HCT116 (cell line): ENCODE measurements around the gene SMCO1. TPM values are rescaled to one million over a fixed set of nuclear protein-coding genes. Genes with fewer than 3 reads are reported as not detected.

Experiments
- ATAC-seq: fragments of 200-7000 bp; cut with Tn5 transposase; 2 replicates; pipeline ENCODE4 v1.9.1; 2020; ENCODE audit warnings: mild to moderate bottlenecking, moderate library complexity
- BruUV-seq: library from RNA; stranded (reverse); fragments of 400-500 nt; replicated peaks from 2 replicates; lab custom pipeline; 2021; lab: Mats Ljungman, UMichigan
- CTCF ChIA-PET: fragments of 300-600 bp; sonication (Branson Sonifier 250); formaldehyde crosslinking; loops from one replicate; lab custom pipeline; 2021; ENCODE audit warnings: antibody characterized with exemption; lab: Charles Lee
- POLR2A ChIA-PET: fragments of 300-600, 350-600 bp; sonication (Branson Sonifier 250); formaldehyde crosslinking; loops from one replicate; lab custom pipeline; 2021; ENCODE audit warnings: antibody characterized with exemption; lab: Charles Lee
- RAD21 ChIA-PET, 2 experiments: fragments of 300-600 bp; sonication (Branson Sonifier 250); formaldehyde crosslinking; loops; one replicate each; lab custom pipeline; 2023; ENCODE audit warnings: low total read pairs in 2 of 2; ENCODE audit not compliant: uncharacterized antibody in 2 of 2, unreplicated experiment in 2 of 2, low non-redundant PET in 1 of 2; lab: Charles Lee
- DNase-seq: peaks from one replicate; pipeline ENCODE4 v3.0.0-alpha.2; 2010; ENCODE audit warnings: low read depth, low spot score
- H2AFZ ChIP-seq: fragments of 200-600 bp; shearing (Covaris generic), sonication (generic); 2 replicates; pipeline ENCODE4 v1.6.1; 2017; ENCODE audit warnings: low read depth, mixed run types, mixed read lengths, antibody characterized with exemption, low read length; ENCODE audit not compliant: poor library complexity, severe bottlenecking
- H3K27ac ChIP-seq: 2 replicates; pipeline ENCODE4 v1.5.1; 2012; ENCODE audit warnings: low read depth, low read length
- H3K27me3 ChIP-seq: fragments of 200-600 bp; sonication (generic); 2 replicates; pipeline ENCODE4 v1.6.1; 2016; ENCODE audit warnings: mixed run types, low read length, mixed read lengths; ENCODE audit not compliant: insufficient read depth
- H3K36me3 ChIP-seq, 2 experiments: fragments of 200-500 bp in 1 of 2; fragments of 200-600 bp in 1 of 2; sonication (Bioruptor generic) in 1 of 2; sonication (generic) in 1 of 2; 2 replicates each; pipeline versions ENCODE4 v1.5.1 to v1.6.1; 2014 to 2016; ENCODE audit warnings: low read length in 2 of 2, inconsistent platforms in 1 of 2, mixed read lengths in 1 of 2, mixed run types in 1 of 2; ENCODE audit not compliant: insufficient read depth in 2 of 2, control insufficient read depth in 1 of 2
- H3K4me1 ChIP-seq, 2 experiments: fragments of 200-600 bp in 1 of 2; sonication (generic) in 1 of 2; 2 replicates each; pipeline versions ENCODE4 v1.5.1 to v1.6.1; 2012 to 2017; ENCODE audit warnings: low read length in 2 of 2, inconsistent platforms in 1 of 2, mild to moderate bottlenecking in 1 of 2, mixed read lengths in 1 of 2, mixed run types in 1 of 2, moderate library complexity in 1 of 2; ENCODE audit not compliant: insufficient read depth in 2 of 2, control insufficient read depth in 1 of 2
- H3K4me2 ChIP-seq: fragments of 200-600 bp; sonication (generic); 2 replicates; pipeline ENCODE4 v1.6.1; 2017; ENCODE audit warnings: mixed run types, low read length, mixed read lengths
- H3K4me3 ChIP-seq, 2 experiments: fragments of 200-600 bp in 1 of 2; sonication (generic) in 1 of 2; replicated peaks in 1 of 2; 2 replicates each; pipeline ENCODE4 v1.5.1; 2011 to 2016; ENCODE audit warnings: low read length in 2 of 2, control low read depth in 1 of 2, low read depth in 1 of 2, mild to moderate bottlenecking in 1 of 2, mixed read lengths in 1 of 2, mixed run types in 1 of 2
- H3K79me2 ChIP-seq: fragments of 200-600 bp; sonication (generic); 2 replicates; pipeline ENCODE4 v1.6.1; 2017; ENCODE audit warnings: mild to moderate bottlenecking, mixed run types, low read length, moderate library complexity, mixed read lengths; ENCODE audit not compliant: insufficient read depth
- H3K9ac ChIP-seq: fragments of 200-600 bp; sonication (generic); 2 replicates; pipeline ENCODE4 v1.6.1; 2016; ENCODE audit warnings: low read length, mixed read lengths
- H3K9me2 ChIP-seq: fragments of 200-600 bp; sonication (generic), shearing (Covaris generic); 2 replicates; pipeline ENCODE4 v1.6.1; 2017; ENCODE audit warnings: mixed run types, mild to moderate bottlenecking, moderate library complexity; ENCODE audit not compliant: insufficient read depth
- H3K9me3 ChIP-seq, 2 experiments: fragments of 200-500 bp in 1 of 2; fragments of 200-600 bp in 1 of 2; sonication (Bioruptor generic) in 1 of 2; sonication (generic) in 1 of 2; 2 replicates each; pipeline ENCODE4 v1.6.1; 2014 to 2017; ENCODE audit warnings: low read length in 2 of 2, mixed read lengths in 2 of 2, inconsistent platforms in 1 of 2, low read depth in 1 of 2, mild to moderate bottlenecking in 1 of 2, mixed run types in 1 of 2, moderate library complexity in 1 of 2; ENCODE audit not compliant: control insufficient read depth in 1 of 2, insufficient read depth in 1 of 2
- H4K20me1 ChIP-seq: fragments of 200-600 bp; sonication (generic), shearing (Covaris generic); 2 replicates; pipeline ENCODE4 v1.6.1; 2017; ENCODE audit warnings: mixed run types, mild to moderate bottlenecking, moderate library complexity; ENCODE audit not compliant: insufficient read depth
- EZH2phosphoT487 ChIP-seq: fragments of 200-600 bp; IDR thresholded peaks from 2 replicates; pipeline ENCODE4 v1.6.1; 2018; ENCODE audit warnings: antibody characterized with exemption, borderline replicate concordance
- JUND ChIP-seq: IDR thresholded peaks from 2 replicates; pipeline ENCODE4 v1.6.1; 2012
- POLR2A ChIP-seq: IDR thresholded peaks from 2 replicates; pipeline ENCODE4 v1.7.0; 2011; ENCODE audit warnings: borderline replicate concordance; ENCODE audit not compliant: insufficient read depth, insufficient read length; ENCODE audit errors: extremely low read depth
- POLR2AphosphoS5 ChIP-seq: IDR thresholded peaks from 2 replicates; pipeline ENCODE4 v1.6.1; 2011; ENCODE audit warnings: mild to moderate bottlenecking, low read depth, low read length, moderate library complexity
- RAD21 ChIP-seq: IDR thresholded peaks from 2 replicates; pipeline ENCODE4 v1.6.1; 2012; ENCODE audit warnings: low read depth, mild to moderate bottlenecking
- REST ChIP-seq: IDR thresholded peaks from 2 replicates; pipeline ENCODE4 v1.6.1; 2012; ENCODE audit warnings: low read depth
- SP1 ChIP-seq: IDR thresholded peaks from 2 replicates; pipeline ENCODE4 v1.6.1; 2012; ENCODE audit warnings: low read depth
- SRF ChIP-seq: IDR thresholded peaks from 2 replicates; pipeline ENCODE4 v1.6.1; 2012; ENCODE audit warnings: low read depth
- YY1 ChIP-seq: IDR thresholded peaks from 2 replicates; pipeline ENCODE4 v1.6.1; 2011; ENCODE audit warnings: low read length, low read depth, moderate library complexity, mild to moderate bottlenecking; ENCODE audit not compliant: insufficient replicate concordance; ENCODE audit errors: extremely low read depth
- ZFX ChIP-seq: fragments of 450-650 bp; IDR thresholded peaks from 2 replicates; pipeline ENCODE4 v1.6.1; 2017
- intact Hi-C: fragments of 100-400 bp; cut with micrococcal nuclease; formaldehyde crosslinking; loops from 2 replicates; pipeline ENCODE4 v1.10.0; 2022
- total RNA-seq: library from RNA; stranded (reverse); gene quantifications from one replicate; pipeline ENCODE4 v1.2.1, GENCODE V29; 2021; ENCODE audit not compliant: unreplicated experiment
- TF ChIP-seq, protein P1 (sequence below): IDR thresholded peaks from 2 replicates; pipeline ENCODE4 v1.6.1; 2011; ENCODE audit warnings: mild to moderate bottlenecking, low read length, moderate library complexity; ENCODE audit not compliant: insufficient replicate concordance; ENCODE audit errors: extremely low read depth

SMCO1 gene
- total RNA-seq, 1 experiment from 2014 or later, result not detected

- Histone ChIP-seq H4K20me1 (no peaks in the 10 kb centered on the region), H2AFZ (no peak overlapping the region), H3K36me3 (no peaks in the 10 kb centered on the region), H3K4me3 (no peak overlapping the region), H3K9me3 (no peaks in the 10 kb centered on the region), H3K9ac (no peak overlapping the region), H3K4me2 (no peak overlapping the region), H3K9me2 (no peaks in the 10 kb centered on the region), H3K27ac (no peak overlapping the region), H3K79me2 (no peaks in the 10 kb centered on the region), H3K4me1 (peaks cover 2 to 4% of the 10 kb centered on the region in 2 experiments; a peak in 2 of 4 replicates), H3K27me3 (no peaks in the 10 kb centered on the region)
- ATAC-seq (no peak), DNase-seq (no peak)
- intact Hi-C loops, result no loop called here
- ChIA-PET RAD21 (no interaction called here), CTCF (interaction anchor here (1.0 to 2.4 kb wide), 2 partner anchors 8 to 15 kb away, joined by 4 to 14 read pairs; no protein-coding TSS in a partner anchor), POLR2A (no interaction called here)
- TF ChIP-seq POLR2AphosphoS5, result no peak
- no peak for TF ChIP-seq POLR2A
- no peak for TF ChIP-seq EZH2phosphoT487
- no peak for TF ChIP-seq RAD21
- no peak for TF ChIP-seq ZFX
- no peak for TF ChIP-seq JUND
- no peak for TF ChIP-seq SP1
- TF ChIP-seq REST, result no peak
- TF ChIP-seq YY1, result no peak
- TF ChIP-seq, protein P1, sequence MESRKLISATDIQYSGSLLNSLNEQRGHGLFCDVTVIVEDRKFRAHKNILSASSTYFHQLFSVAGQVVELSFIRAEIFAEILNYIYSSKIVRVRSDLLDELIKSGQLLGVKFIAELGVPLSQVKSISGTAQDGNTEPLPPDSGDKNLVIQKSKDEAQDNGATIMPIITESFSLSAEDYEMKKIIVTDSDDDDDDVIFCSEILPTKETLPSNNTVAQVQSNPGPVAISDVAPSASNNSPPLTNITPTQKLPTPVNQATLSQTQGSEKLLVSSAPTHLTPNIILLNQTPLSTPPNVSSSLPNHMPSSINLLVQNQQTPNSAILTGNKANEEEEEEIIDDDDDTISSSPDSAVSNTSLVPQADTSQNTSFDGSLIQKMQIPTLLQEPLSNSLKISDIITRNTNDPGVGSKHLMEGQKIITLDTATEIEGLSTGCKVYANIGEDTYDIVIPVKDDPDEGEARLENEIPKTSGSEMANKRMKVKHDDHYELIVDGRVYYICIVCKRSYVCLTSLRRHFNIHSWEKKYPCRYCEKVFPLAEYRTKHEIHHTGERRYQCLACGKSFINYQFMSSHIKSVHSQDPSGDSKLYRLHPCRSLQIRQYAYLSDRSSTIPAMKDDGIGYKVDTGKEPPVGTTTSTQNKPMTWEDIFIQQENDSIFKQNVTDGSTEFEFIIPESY, result no peak
- no peak for TF ChIP-seq SRF
- no TSS peak for BruUV-seq
Measured at GRCh38 chr3:196514350-196514716, 813 bp downstream of the SMCO1 start.
